Hindlimb muscle (tissue), 1 donor: ENCODE measurements around the gene ESPNL. TPM values are rescaled to one million over a fixed set of nuclear protein-coding genes. Genes with fewer than 3 reads are reported as not detected.

Experiments used
- DNase-seq: peaks from one replicate; pipeline ENCODE4 v3.0.0-alpha.2; 2013
- polyA plus RNA-seq: library from polyadenylated mRNA; unstranded; fragments of 120-200 nt; gene quantifications from one replicate; pipeline ENCODE4 v1.2.1, GENCODE V29; 2013; ENCODE audit not compliant: insufficient read length

The ESPNL gene
- polyA plus RNA-seq, 1 donor, result 1.2 TPM

DNA sequence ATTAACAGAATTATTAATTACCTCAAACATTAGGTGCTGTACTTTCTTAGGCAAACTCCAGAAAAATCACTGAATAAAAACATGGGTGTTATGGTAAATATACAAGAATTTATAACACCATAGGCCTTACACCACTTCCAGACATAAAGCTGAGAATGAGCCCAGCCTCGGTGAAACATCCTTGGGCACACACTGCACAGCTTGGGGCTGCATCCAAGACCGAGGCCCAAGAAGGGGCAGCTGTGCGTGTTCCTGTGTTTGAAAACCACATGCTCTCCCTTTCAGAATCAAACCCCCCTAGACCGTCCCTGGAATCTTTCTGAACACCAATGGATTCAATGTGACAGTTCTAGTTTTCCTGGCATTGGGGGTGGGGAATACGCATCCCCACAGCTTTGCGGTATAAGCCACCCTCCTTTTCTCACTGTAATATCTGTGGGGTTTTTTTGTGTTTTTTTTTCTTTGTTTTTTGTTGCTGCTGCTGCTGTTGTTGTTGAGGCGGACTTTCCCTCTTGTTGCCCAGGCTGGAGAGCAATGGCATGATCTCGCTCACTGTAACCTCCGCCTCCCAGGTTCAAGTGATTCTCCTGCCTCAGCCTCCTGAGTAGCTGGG is 71.5 kb downstream of the ESPNL start:
- no peak for DNase-seq

DNA sequence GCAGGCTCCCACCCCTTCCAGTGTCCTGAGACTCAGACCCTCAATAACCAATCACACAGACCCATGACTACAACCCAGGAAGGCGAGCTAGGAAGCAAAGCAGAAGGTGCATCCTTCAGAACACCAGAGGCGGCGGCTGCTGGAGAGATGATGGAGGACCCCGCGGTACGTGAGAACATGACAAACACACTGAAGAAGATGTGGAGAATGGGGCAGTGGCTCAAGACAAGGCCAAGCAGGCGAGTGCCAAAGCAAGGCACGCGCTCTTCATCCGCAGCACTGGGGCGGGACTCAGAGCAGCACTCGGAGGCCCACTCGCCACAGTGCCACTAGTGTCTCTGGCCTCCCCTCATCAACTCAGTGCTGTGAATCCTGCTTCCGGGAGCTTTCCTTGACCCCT is 72.3 kb downstream of the ESPNL start:
- no peak for DNase-seq

DNA sequence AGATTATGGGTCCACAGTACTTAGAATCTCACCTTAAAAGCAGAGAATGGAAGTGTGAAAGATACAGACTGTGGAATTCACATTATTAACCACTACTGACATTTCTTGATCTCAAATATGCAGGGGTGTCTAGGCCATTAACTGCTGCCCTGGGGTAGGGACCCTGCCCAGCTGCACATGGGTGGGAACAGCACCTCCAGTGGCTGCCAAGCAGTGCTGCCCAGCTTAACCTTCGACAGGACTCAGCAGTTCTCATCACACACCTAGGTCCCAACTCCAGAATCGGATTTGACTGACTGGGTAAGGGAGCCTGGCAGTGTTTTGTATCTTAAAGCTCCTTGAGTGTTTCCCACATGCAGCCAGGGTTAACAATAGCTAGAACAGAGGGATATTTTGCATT is 73.6 kb downstream of the ESPNL start:
- no peak for DNase-seq

DNA sequence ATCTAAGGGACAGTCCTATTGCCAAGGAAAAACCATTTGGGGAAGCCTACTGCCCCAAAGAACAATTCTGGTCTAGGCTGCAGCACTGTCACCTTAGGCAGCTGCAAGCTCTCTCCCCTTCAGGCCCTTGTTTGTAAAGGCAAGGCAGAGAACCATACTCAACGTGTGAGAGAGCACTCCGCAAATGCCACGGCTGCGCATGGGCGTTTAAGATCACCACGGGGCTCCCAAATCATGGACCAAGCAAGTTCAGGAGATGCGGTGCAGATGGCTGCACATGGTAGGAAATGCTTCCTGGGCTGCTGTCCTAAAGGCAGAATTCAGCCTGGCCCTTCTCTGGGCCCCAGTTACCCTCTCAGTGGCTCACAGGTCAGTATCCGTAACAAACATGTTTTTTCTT is 74.2 kb downstream of the ESPNL start:
- no peak for DNase-seq

DNA sequence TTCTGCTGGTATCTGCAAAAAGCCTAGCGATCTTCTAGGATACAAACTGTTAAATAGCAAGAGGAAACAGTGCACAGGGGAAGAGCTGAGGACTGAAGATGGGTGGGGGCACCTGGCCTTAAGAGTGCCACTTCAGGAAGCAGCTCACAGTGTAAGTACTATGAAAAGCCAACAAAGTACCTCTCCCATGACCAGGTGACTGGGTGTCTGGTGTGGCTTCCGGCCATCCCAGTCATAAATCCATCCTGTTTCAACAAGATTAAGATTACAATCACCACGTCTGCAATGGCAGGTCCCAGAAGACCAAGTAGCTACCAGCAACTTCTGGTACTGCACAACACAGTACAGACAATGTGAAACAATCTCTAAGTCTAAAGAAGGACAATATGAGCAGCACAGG is 74.6 kb downstream of the ESPNL start:
- DNase-seq, result no peak

DNA sequence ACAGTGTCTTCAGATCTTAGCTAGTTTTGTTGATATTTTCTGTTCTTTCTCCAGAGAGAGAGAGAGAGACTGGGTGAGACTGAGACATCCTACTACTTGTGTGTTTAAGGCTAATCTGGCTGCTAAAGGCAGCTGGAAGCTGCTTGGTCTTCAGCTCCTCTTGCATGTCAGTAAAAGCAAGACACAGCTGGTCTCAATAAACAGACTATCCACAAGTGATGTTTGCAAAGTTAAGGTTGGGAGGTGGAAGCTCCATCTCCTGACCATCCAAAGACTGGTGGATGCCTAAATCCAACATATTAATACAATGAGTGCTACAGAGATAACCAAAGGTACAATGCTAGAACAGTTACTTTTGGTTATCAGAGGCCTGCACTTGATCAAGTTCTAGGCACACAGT is 76.5 kb downstream of the ESPNL start:
- DNase-seq, result no peak

DNA sequence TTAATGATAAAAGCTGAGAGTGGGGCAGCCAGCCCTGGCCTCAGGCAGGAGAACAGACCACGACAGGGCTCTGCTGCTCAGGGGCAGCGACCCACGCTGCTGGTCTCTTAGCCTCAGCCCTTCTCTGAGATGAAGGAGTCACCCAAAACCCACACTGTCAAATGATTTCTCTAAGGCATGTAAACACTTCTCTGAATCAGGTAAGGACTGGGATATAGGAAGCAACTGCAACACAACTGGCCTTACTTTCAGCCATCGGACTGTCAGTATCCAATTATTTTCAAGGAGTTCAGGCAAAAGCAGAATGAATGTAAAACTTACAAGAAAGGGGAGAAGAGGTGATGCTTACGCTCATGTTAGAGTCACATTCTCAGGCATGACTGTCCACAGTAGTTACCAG is 80.4 kb downstream of the ESPNL start:
- no peak for DNase-seq

DNA sequence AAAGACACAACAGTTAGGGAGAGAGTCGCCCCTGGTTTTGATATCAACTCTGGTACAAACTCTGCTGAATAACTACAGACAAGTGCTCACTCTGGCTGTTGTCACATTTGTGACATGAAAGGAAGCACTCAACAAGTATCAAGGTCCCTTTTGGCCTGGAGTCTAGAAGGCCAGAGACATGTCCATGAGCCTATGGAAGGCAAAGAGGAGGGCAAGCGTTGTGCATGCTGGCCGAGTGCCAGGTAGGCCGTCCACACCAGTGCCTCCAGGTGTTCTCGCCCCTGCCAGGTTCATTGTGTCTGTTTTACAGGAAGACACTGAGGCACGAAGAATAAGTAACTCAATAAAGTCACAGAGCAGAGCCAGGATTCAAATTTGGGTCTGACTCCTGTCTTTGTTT is 82.2 kb downstream of the ESPNL start:
- no peak for DNase-seq

Other genes starting within 250 kb of the ESPNL start
- 55.1 TPM for gene RAMP1, start 240.7 kb upstream of the ESPNL start, polyA plus RNA-seq
- gene UBE2F, start 133.3 kb upstream of the ESPNL start, polyA plus RNA-seq, result 40.9 TPM
- gene SCLY, start 39.3 kb upstream of the ESPNL start, polyA plus RNA-seq, result 11.3 TPM
- gene KLHL30, start 38.3 kb downstream of the ESPNL start, polyA plus RNA-seq, result 25.9 TPM
- gene ERFE, start 58.6 kb downstream of the ESPNL start, polyA plus RNA-seq, result 6.3 TPM
- 36.4 TPM for gene ILKAP, start 103.4 kb downstream of the ESPNL start, polyA plus RNA-seq
- 22.0 TPM for gene HES6, start 139.7 kb downstream of the ESPNL start, polyA plus RNA-seq
- 4.4 TPM for gene PER2, start 188.3 kb downstream of the ESPNL start, polyA plus RNA-seq
- 9.3 TPM for gene TRAF3IP1, start 220.2 kb downstream of the ESPNL start, polyA plus RNA-seq